Neural crest cell (in vitro differentiated cells): Measurements from ENCODE around the gene PLAAT3. TPM values are rescaled to one million over a fixed set of nuclear protein-coding genes. Genes with fewer than 3 reads are reported as not detected.

Experiments
- DNase-seq: peaks from one replicate; pipeline ENCODE4 v3.0.0; 2021; ENCODE audit warnings: low read depth, mixed read lengths, low spot score
- H3K27ac Mint-ChIP-seq: one replicate; pipeline ENCODE4 v1.8.0; 2021; ENCODE audit warnings: mild to moderate bottlenecking, mixed read lengths; ENCODE audit not compliant: unreplicated experiment
- H3K27me3 Mint-ChIP-seq: 2 replicates; pipeline ENCODE4 v1.8.0; 2021; ENCODE audit warnings: low read depth, mild to moderate bottlenecking, mixed read lengths
- H3K36me3 Mint-ChIP-seq: 2 replicates; pipeline ENCODE4 v1.8.0; 2021; ENCODE audit warnings: low read depth, mild to moderate bottlenecking, mixed read lengths
- H3K4me1 Mint-ChIP-seq: 2 replicates; pipeline ENCODE4 v1.8.0; 2021; ENCODE audit warnings: mixed read lengths
- H3K4me3 Mint-ChIP-seq: one replicate; pipeline ENCODE4 v1.8.0; 2021; ENCODE audit warnings: mild to moderate bottlenecking, mixed read lengths
- H3K9me3 Mint-ChIP-seq: 2 replicates; pipeline ENCODE4 v1.8.0; 2021; ENCODE audit warnings: mixed read lengths
- total RNA-seq: library from RNA; stranded (reverse); gene quantifications from 2 replicates; pipeline ENCODE4 v1.2.1, GENCODE V29; 2021
- TF ChIP-seq, protein P1 (sequence below): fragments of 200-600 bp; sonication (generic); conservative IDR thresholded peaks from 2 replicates; pipeline ENCODE4 v1.5.0; 2021; ENCODE audit warnings: antibody characterized with exemption, mild to moderate bottlenecking

PLAAT3 gene
- total RNA-seq, 1 donor from 2014 or later, result 4.3 TPM

DNA sequence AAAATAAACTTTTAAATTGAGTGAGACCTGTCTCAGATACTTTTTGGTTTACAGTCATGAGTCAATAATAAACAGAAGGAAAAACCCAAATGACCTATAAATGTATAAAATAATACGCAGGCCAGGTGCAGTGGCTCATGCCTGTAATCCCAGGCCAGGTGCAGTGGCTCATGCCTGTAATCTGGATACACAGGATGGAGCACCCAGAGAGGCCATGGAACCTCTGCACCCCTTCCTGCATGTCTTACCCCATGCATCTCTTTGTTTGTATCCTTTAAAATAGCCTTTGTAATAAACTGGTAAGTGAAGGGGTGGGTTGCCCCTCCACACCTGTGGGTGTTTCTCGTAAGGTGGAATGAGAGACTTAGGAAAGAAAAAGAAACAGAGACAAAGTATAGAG lies 86.6 kb downstream of the PLAAT3 start:
- H3K4me1 Mint-ChIP-seq, result peaks cover 15% of the 10 kb centered on the region
- H3K27ac Mint-ChIP-seq, result no peak overlapping the region

More for the DNA sequence above, 86.6 kb downstream of the PLAAT3 start:
- TF ChIP-seq, protein P1, sequence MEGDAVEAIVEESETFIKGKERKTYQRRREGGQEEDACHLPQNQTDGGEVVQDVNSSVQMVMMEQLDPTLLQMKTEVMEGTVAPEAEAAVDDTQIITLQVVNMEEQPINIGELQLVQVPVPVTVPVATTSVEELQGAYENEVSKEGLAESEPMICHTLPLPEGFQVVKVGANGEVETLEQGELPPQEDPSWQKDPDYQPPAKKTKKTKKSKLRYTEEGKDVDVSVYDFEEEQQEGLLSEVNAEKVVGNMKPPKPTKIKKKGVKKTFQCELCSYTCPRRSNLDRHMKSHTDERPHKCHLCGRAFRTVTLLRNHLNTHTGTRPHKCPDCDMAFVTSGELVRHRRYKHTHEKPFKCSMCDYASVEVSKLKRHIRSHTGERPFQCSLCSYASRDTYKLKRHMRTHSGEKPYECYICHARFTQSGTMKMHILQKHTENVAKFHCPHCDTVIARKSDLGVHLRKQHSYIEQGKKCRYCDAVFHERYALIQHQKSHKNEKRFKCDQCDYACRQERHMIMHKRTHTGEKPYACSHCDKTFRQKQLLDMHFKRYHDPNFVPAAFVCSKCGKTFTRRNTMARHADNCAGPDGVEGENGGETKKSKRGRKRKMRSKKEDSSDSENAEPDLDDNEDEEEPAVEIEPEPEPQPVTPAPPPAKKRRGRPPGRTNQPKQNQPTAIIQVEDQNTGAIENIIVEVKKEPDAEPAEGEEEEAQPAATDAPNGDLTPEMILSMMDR, result no peak
- no peak for DNase-seq
- Mint-ChIP-seq H3K27me3 (peaks cover 42% of the 10 kb centered on the region), H3K4me3 (no peak overlapping the region), H3K9me3 (peaks cover 4% of the 10 kb centered on the region), H3K36me3 (no peaks in the 10 kb centered on the region)

Other genes with a start within 250 kb of the PLAAT3 start
- gene SLC22A9, start 244.6 kb downstream of the PLAAT3 start, total RNA-seq, result not detected in 2 replicates
- 0.45 and 0.77 TPM in 2 replicates for gene PLAAT5, start 123.3 kb downstream of the PLAAT3 start, total RNA-seq
- gene LGALS12, start 108.3 kb downstream of the PLAAT3 start, total RNA-seq, result not detected in 2 replicates
- not detected in 2 replicates for gene PLAAT4, start 77.6 kb downstream of the PLAAT3 start, total RNA-seq
- gene PLAAT2, start 51.1 kb downstream of the PLAAT3 start, total RNA-seq, result not detected in 2 replicates
- gene ATL3, start 56.9 kb upstream of the PLAAT3 start, total RNA-seq, result 13.2 and 15.2 TPM in 2 replicates
- gene RTN3, start 67.1 kb upstream of the PLAAT3 start, total RNA-seq, result 136 and 137 TPM in 2 replicates
- 67.2 and 67.8 TPM in 2 replicates for gene ZFTA, start 154.3 kb upstream of the PLAAT3 start, total RNA-seq
- gene SPINDOC, start 199.0 kb upstream of the PLAAT3 start, total RNA-seq, result 104 and 107 TPM in 2 replicates
- gene MARK2, start 224.7 kb upstream of the PLAAT3 start, total RNA-seq, result 42.4 and 42.9 TPM in 2 replicates